ENCODE results near the gene CNFN. TPM values are rescaled to one million over a fixed set of nuclear protein-coding genes. Genes with fewer than 3 reads are reported as not detected.

The CNFN gene
- total RNA-seq, 1 experiment from 2014 or later, result 1.1 TPM

DNA sequence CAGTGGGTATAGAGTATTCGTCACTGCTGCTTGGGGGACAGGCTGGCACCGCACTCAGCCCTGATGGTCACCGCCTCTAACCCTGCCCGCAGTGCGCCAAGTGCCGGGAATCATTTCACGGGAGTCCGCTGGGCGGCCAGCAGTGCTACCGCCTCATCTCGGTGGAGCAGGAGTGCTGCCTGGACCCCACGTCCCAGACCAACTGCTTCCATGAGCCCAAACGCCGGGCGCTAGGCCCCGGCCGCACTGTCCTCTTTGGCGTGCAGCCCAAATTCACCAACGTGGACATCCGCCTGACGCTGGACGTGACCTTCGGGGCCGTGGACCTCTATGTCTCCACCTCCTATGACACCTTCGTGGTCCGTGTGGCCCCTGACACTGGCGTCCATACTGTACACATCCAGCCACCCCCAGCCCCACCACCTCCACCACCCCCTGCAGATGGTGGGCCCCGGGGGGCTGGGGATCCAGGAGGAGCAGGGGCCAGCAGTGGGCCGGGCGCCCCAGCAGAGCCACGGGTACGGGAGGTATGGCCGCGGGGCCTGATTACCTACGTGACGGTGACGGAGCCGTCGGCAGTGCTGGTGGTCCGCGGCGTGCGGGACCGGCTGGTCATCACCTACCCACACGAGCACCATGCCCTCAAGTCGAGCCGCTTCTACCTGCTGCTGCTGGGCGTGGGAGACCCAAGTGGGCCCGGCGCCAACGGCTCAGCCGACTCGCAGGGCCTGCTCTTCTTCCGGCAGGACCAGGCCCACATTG is 14.5 kb downstream of the CNFN start:
- no peak for DNase-seq (ENCODE audit: low read depth)

DNA sequence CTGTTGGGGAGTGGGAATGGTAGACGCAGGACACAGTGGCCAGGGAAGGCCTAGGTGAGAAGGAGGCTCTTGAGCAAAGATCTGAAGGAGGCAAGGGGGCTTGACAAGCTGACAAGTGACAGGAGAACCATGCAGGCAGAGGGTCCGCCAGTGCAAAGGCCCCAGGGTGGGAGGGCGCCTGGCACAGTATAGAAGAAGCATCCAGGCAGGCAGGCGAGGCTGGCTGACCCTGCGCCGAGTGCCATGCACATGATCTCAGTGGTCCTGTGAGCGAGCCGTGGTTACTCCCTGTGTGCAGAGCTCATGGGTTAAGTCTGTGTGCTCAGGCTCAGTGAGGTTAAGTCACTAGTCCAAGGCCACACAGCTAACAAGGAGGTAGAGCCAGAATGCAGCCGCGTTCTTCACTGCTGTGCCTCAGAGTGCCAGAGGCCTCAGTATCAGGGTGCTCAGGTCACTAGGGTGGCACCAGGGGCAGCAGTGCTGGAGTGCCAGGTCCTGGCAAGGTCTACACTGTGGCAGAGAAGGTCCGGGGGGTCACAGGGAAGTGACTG is 15.2 kb downstream of the CNFN start:
- DNase-seq (ENCODE audit: low read depth), result no peak

DNA sequence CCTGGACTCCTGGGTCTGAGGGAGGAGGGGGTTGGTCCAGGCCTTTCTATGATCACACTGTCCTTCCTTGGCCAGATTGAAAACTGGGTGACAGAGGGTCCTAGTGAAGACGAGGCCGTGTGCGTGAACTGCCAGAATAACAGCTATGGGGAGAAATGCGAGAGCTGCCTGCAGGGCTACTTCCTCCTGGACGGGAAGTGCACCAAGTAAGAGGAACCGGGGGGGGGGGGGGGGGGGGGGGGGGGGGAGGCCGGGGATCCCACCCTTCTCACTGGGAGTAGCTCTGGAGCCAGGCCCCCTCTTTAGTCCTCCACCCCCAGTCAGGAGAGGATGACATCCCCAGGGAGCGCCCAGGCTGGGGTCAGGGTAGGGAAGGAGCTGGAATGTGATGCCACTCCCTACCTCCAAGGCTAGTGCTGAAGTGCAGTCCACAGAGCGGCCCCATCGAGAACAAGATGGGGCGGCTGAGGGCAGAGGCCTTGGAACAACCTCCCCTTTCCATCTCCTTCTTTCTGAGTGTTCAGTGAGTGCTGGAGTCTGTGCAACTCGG is 19.4 kb downstream of the CNFN start:
- DNase-seq (ENCODE audit: low read depth), result no peak

- DNase-seq (ENCODE audit: low read depth), result no peak
Measured at GRCh38 chr19:42370068-42370520, 20.0 kb downstream of the CNFN start.

- DNase-seq (ENCODE audit: low read depth), result no peak
Measured at GRCh38 chr19:42369433-42370067, 20.5 kb downstream of the CNFN start.

DNA sequence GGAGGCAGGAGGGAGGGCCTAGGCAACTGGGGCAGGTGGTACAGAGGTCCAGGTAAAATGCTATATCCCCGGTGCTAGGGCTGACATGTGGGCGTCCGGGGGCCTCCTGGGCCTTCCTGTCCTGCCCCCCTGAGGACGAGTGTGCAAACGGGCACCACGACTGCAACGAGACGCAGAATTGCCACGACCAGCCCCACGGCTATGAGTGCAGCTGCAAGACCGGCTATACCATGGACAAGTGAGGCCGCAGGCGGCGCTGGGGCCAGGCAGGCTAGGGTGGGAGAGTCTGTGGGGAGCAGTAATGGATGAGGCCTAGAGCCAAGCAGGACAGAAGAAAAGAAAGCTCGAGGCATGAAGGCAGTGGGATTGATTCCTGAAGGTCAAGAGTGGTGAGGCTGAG is 21.3 kb downstream of the CNFN start:
- DNase-seq (ENCODE audit: low read depth), result no peak

GRCh38 chr19:42368360-42368759 is 21.7 kb downstream of the CNFN start:
- no peak for DNase-seq (ENCODE audit: low read depth)

- DNase-seq (ENCODE audit: low read depth), result no peak
Measured at GRCh38 chr19:42367929-42368328, 22.2 kb downstream of the CNFN start.

DNA sequence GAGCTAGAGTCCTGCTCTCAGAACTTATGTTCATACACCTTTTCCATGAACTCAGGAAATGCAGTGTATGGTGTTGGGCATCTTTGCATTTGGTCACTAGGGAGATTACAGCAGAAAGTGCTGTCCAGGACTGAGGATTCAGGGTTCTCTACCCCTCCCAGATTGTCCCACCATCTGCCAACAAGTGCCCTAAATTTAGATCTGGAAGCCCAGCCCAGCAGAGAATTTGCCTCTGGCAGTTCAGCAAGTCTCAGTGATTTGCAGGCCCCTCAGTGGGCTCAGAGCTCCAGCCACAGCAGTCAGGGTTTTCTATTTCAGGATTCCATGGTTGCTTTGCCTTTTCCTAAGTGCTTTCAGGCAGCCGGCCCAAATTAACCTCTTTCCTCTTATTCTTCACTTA is 23.4 kb downstream of the CNFN start:
- peak; percentile 22 for DNase-seq (ENCODE audit: low read depth)

GRCh38 chr19:42363614-42364346 is 26.3 kb downstream of the CNFN start:
- no peak for DNase-seq (ENCODE audit: low read depth)

GRCh38 chr19:42362891-42363440 is 27.1 kb downstream of the CNFN start:
- DNase-seq (ENCODE audit: low read depth), result no peak

DNA sequence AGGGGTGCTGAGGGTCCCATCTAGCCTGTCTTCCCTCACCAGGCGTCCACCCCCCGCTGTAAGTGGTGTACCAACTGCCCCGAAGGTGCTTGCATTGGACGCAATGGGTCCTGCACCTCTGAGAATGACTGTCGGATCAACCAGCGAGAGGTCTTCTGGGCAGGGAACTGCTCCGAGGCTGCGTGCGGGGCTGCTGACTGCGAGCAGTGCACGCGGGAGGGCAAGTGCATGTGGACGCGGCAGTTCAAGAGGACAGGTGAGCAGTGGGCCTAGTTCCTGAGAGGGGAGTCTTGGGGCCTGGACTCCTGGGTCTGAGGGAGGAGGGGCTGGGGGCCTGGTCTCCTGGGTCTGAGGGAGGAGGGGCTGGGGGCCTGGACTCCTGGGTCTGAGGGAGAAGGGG is 27.8 kb downstream of the CNFN start:
- DNase-seq (ENCODE audit: low read depth), result no peak

- no peak for DNase-seq (ENCODE audit: low read depth)
Measured at GRCh38 chr19:42361545-42361910, 28.6 kb downstream of the CNFN start.

DNA sequence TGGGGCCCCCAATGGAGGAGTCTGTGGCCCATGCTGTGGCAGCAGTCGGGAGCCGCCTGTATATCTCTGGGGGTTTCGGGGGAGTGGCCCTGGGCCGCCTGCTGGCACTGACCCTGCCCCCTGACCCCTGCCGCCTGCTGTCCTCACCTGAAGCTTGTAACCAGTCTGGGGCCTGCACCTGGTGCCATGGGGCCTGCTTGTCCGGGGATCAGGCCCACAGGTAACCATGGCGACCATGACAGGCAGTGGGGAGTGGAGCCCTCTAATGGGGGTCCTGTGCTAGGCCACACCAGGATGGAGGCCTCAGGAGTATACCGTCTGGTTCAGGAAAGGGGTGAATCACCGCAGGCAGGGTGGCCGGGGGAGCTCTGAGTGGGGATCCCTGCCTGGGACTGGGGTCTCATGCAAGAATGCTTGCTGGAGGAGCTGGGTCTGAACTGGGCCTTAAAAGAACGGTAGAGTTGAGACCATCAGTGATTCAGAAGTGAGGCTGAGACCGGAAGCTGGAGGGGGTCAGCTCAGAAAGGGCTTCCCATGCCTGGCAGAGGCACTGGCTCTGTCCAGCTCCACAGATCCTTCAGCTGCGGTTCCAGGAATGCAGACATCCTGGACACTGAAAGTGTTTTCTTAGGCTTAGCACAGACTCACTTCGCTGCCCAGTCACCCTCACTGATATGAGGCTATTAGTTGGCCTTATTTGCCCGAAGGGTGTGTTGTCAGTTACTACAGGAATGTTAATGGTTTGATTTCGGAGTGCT is 29.1 kb downstream of the CNFN start:
- no peak for DNase-seq (ENCODE audit: low read depth)

- no peak for DNase-seq (ENCODE audit: low read depth)
Measured at GRCh38 chr19:42357290-42357689, 32.8 kb downstream of the CNFN start.

GRCh38 chr19:42356686-42357085 is 33.4 kb downstream of the CNFN start:
- no peak for DNase-seq (ENCODE audit: low read depth)

- no peak for DNase-seq (ENCODE audit: low read depth)
Measured at GRCh38 chr19:42355896-42356295, 34.2 kb downstream of the CNFN start.

- DNase-seq (ENCODE audit: low read depth), result no peak
Measured at GRCh38 chr19:42353341-42354015, 36.6 kb downstream of the CNFN start.

DNA sequence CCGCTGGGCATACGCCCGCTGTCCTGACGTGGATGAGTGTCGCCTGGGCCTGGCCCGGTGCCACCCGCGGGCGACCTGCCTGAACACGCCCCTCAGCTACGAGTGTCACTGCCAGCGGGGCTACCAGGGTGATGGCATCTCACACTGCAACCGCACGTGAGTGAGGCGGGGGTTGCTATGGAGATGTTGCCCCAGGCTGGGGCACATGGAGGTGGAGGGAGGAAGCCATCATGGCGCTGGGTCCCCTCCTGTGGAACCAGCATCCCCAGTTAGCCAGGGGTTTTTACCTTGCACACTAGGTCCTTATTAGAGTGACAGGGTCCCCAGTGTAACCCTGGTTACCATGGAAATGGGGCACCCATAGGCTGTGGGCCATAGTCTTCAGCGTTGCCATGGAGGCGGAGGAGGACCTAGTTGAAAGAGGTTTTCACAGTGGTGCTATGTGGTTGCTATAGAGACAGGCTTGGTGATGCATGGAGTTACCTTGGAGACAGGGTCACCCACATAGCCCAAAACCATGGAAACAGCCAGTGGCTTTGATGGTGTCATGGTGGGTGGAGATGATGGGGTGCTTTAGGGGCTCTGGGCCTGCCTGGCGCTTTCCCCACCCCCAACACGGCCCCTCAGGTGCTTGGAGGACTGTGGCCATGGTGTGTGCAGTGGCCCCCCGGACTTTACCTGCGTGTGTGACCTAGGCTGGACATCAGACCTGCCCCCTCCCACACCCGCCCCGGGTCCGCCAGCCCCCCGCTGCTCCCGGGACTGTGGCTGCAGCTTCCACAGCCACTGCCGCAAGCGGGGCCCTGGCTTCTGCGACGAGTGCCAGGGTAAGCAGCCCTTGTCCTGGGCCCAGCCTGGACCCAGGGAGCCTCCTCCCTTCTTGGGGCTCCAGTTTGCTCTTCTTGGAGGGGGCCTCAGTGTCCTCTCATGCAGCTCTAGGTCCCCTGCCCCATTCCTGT is 37.5 kb downstream of the CNFN start:
- peak; percentile 33 for DNase-seq (ENCODE audit: low read depth)
